SK-MEL-5 (cell line): ENCODE measurements around the gene SAMSN1. TPM values are rescaled to one million over a fixed set of nuclear protein-coding genes. Genes with fewer than 3 reads are reported as not detected.

Experiments used
- DNase-seq: peaks from one replicate; pipeline ENCODE4 v3.0.0-alpha.2; 2016; ENCODE audit warnings: low read depth, low spot score
- in situ Hi-C: cut with HindIII; loops from 2 replicates; pipeline ENCODE4 v1.10.0; 2016; ENCODE audit warnings: low sequenced_read_pairs, high pct_unique_total_duplicates, low pct_unique_long_range_greater_than_20kb
- polyA plus RNA-seq, 2 experiments: library from polyadenylated mRNA; depleted of rRNA; stranded (reverse); fragments of >200 nt; gene quantifications; 2 replicates each; pipeline ENCODE4 v1.2.3, GENCODE V29; 2015
- total RNA-seq: library from RNA; depleted of rRNA; stranded (reverse); fragments of >200 nt; shearing (Covaris generic); gene quantifications from 2 replicates; pipeline ENCODE4 v1.2.3, GENCODE V29; 2014; rRNA removed

Gene SAMSN1
- total RNA-seq: not detected in 2 replicates
- not detected in 2 replicates for polyA plus RNA-seq (2015; cell fraction: cytosol; rRNA removed)
- polyA plus RNA-seq (2015; cell fraction: nucleus; rRNA removed): not detected in 2 replicates

- in situ Hi-C loops: no loop called here
- DNase-seq: no peak
Observed at GRCh38 chr21:14545906-14546480, at the start of gene SAMSN1. Gene SAMSN1, minus strand, starts transcription at chr21:14546315. Its CDS starts 54 bp downstream, at chr21:14546261.

GRCh38 chr21:14595449-14595848 lies 49.3 kb upstream of the SAMSN1 start:
- in situ Hi-C loops: no loop called here
- no peak for DNase-seq

DNA sequence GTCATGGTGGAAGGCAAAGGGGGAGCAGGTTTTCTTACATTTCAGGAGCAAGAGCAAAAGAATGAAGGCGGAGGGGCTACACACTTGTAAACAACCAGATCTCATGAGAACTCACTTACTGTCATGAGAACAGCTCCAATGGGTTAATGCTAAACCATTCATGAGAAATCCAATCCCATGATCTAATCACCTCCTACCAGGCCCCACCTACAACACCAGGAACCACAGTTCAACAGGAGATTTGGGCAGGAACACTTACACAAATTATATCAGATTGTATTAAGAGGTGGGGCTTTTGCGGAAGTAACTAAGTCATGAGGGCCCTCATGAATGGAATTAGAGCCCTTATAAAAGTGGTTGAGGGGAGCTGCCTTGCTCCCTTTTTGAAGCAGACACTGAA lies 48.9 kb upstream of the SAMSN1 start:
- in situ Hi-C loops: no loop called here
- DNase-seq: no peak

DNA sequence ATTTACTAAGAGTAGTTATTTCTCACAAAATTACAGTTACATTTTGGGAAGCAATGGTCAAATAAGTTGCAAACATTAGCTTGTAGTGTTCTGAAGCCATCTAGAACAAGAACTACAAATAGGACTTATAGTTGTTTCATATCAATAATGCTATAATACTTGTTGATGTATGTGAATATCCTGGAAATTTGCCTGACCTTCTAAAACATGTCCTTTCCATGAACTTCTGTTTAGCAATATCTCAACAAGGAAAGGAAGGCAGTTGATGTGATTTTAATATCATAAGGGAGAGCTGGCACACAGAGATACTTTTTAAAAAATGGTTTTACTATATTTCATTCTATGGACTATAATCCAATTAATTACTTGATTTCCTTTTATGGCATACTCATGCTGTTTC lies 47.1 kb upstream of the SAMSN1 start:
- in situ Hi-C loops: no loop called here
- no peak for DNase-seq

GRCh38 chr21:14592296-14593000 lies 46.3 kb upstream of the SAMSN1 start:
- in situ Hi-C loops: no loop called here
- DNase-seq: no peak

DNA sequence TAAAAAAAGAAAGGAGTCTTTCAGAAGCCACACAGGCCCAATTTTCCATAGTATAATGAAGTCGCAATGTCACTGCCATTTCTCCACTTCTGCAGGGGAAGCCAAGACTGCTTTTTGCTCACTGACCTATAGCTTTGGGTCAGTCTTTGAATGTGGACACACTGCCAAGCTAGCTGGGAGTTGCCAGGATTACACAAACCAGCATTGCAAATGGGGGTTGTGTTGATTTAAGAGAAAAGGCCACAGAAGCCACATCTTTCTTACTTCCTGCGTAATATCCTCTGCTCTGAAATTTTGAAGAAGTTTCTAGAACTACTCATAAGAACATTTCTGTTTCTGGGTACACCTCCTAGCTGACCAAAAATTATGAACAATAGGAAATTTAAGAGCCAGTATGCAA lies 45.8 kb upstream of the SAMSN1 start:
- no peak for DNase-seq
- in situ Hi-C loops: no loop called here

DNA sequence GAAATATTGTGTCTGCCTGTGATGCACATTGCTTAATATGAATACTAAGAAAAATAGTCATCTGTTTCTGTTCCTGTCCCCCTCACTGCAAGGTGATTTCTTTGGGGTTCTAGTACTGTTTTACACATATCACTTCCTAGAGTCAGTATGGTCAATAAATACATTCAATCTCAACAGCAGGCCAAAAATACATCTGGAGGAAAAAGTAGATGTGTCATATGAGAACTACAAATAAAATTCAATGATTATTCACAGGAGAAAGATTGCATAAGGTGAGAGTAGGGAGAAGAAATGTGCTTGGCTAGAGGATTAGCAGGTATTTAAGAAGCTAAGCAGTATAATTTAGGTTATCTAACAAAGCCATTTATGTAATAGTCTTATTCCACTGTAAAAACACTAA lies 45.3 kb upstream of the SAMSN1 start:
- in situ Hi-C loops: no loop called here
- no peak for DNase-seq

- in situ Hi-C loops: no loop called here
- no peak for DNase-seq
Observed at GRCh38 chr21:14589855-14590563, 43.9 kb upstream of the SAMSN1 start.

DNA sequence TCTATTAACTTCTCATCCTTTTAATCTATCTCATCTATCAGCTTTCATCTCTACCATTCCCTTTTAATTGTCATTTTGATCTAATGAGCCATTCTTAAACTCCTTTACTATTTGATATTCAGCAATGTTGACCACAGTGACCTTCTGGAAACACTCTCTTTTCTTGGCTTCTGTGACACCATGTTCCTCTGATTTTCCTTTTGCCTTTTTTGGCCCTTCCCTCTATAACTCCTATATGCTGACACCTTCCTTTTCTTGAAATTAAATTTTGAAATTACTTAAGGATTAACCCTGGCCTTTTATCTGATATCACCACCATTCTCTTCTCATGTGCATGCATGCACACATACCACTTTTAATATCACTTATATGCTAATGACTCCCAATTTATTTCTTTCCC lies 41.2 kb upstream of the SAMSN1 start:
- no peak for DNase-seq
- in situ Hi-C loops: no loop called here

GRCh38 chr21:14585122-14585521 lies 39.0 kb upstream of the SAMSN1 start:
- in situ Hi-C loops: no loop called here

DNA sequence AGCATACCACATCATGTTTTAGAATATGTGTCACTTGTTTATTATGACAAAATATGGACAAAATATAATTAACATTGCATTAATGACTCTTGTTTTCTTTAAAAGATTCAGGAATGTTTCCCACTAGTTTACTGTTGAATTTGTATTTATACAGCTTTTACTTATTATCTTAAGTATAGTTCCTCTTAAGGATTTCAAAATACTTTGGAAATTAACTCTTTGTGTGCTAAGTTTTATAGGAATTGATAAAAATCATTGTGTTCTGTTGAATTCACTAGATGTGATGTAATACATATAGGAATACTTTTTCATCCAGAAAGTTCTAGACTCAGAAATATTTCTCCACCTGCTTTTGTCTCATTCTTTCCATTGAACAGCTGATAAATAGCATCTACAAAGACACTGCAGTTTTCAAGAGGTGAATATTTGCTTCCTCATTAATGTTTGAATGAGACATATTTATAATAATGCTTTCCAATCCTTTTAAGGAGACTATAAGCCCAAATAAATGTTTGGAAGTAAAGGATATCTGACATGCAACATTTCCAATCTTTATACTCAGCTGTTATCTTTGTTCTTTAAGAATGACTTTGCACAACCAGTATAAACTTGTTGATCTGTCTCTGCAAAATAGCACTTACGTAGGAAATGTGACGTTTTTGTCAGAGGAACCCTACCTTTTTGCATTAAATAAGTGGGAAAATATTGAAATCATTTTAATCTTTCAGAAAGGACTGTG lies 38.4 kb upstream of the SAMSN1 start:
- in situ Hi-C loops: no loop called here
- DNase-seq: no peak

More at GRCh38 chr21:14585122-14585521, 39.0 kb upstream of the SAMSN1 start:
- no peak for DNase-seq

- in situ Hi-C loops: no loop called here
- DNase-seq: no peak
Observed at GRCh38 chr21:14583629-14584255, 37.6 kb upstream of the SAMSN1 start.

GRCh38 chr21:14582934-14583628 lies 37.0 kb upstream of the SAMSN1 start:
- in situ Hi-C loops: no loop called here
- no peak for DNase-seq

GRCh38 chr21:14581902-14582457 lies 35.9 kb upstream of the SAMSN1 start:
- in situ Hi-C loops: no loop called here
- no peak for DNase-seq

GRCh38 chr21:14573244-14573643 lies 27.1 kb upstream of the SAMSN1 start:
- in situ Hi-C loops: no loop called here
- no peak for DNase-seq

DNA sequence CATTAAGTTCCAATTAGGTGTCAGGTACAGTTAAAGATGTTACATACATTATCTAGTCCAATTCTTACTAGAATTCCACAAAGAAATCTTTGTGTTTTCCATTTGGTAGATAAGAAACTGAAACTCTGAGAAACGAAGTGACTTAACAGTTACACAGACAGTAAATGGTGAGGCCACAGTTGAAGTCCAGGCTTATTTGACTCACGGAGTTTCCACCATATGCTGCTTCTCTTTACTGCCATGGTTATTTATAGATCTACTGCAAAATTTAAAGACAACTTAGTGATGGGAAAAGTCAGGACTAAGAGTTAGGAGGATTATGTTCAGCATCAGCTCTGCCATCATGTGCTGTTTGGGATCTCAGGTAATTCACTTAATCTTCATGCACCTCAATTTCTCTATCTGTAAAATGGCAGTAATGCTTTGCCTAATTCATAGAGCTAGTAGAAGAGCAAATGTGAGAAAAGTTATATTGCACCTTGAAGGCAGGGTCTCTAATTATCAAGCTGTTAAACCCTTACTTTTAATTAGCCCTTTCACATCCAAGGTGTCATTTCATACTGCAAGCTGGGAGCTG lies 26.2 kb upstream of the SAMSN1 start:
- in situ Hi-C loops: no loop called here
- DNase-seq: no peak
